SK-N-SH (cell line): Measurements from ENCODE around the gene PELI2. TPM values are rescaled to one million over a fixed set of nuclear protein-coding genes. Genes with fewer than 3 reads are reported as not detected.

Experiments
- CTCF ChIA-PET: fragments of 300-600, 350-600 bp; formaldehyde crosslinking; extraction: SDS; loops from one replicate; lab custom pipeline; 2021; lab: Yijun Ruan, JAX
- POLR2A ChIA-PET: fragments of 350-600 bp; sonication (Branson Sonifier 250); formaldehyde crosslinking; extraction: SDS; loops from one replicate; lab custom pipeline; 2020; ENCODE audit warnings: antibody characterized with exemption, inconsistent platforms; lab: Yijun Ruan, JAX
- DNase-seq: peaks from one replicate; pipeline ENCODE4 v3.0.0; 2012
- H2AFZ ChIP-seq: fragments of 200-600 bp; sonication (generic); 2 replicates; pipeline ENCODE4 v1.8.1; 2016; ENCODE audit warnings: antibody characterized with exemption, mild to moderate bottlenecking, low read depth
- H3F3A ChIP-seq: fragments of 200-600 bp; sonication (generic); replicated peaks from 2 replicates; pipeline ENCODE3; 2016; ENCODE audit warnings: antibody characterized with exemption, mild to moderate bottlenecking; ENCODE audit not compliant: insufficient read depth
- H3K27ac ChIP-seq, 2 experiments: fragments of 200-500 bp in 1 of 2; fragments of 200-600 bp in 1 of 2; sonication (Bioruptor generic) in 1 of 2; sonication (generic), shearing (Covaris generic) in 1 of 2; 2 replicates each; pipeline versions ENCODE4 v1.5.1 to v1.6.1; 2014 to 2016; ENCODE audit warnings: low read depth in 2 of 2, inconsistent platforms in 1 of 2, low read length in 1 of 2, mild to moderate bottlenecking in 1 of 2, mixed read lengths in 1 of 2
- H3K27me3 ChIP-seq: fragments of 200-600 bp; sonication (generic), shearing (Covaris generic); 2 replicates; pipeline ENCODE4 v1.6.1; 2016; ENCODE audit warnings: mixed run types; ENCODE audit not compliant: insufficient read depth
- H3K36me3 ChIP-seq, 2 experiments: fragments of 200-500 bp in 1 of 2; fragments of 200-600 bp in 1 of 2; sonication (Bioruptor generic) in 1 of 2; sonication (generic) in 1 of 2; replicated peaks in 1 of 2; 2 replicates each; pipeline versions ENCODE3 to v1.5.1; 2014 to 2016; ENCODE audit warnings: low read length in 1 of 2, mild to moderate bottlenecking in 1 of 2; ENCODE audit not compliant: insufficient read depth in 2 of 2, control insufficient read depth in 1 of 2
- H3K4me1 ChIP-seq, 2 experiments: fragments of 200-500 bp in 1 of 2; fragments of 200-600 bp in 1 of 2; sonication (Bioruptor generic) in 1 of 2; sonication (generic), shearing (Covaris generic) in 1 of 2; 2 replicates each; pipeline versions ENCODE4 v1.5.1 to v1.6.1; 2014 to 2016; ENCODE audit warnings: low read depth in 1 of 2, low read length in 1 of 2, mixed run types in 1 of 2; ENCODE audit not compliant: insufficient read depth in 2 of 2, control insufficient read depth in 1 of 2
- H3K4me2 ChIP-seq: fragments of 200-600 bp; sonication (generic), shearing (Covaris generic); 2 replicates; pipeline ENCODE4 v1.6.1; 2017; ENCODE audit warnings: mixed run types
- H3K4me3 ChIP-seq, 2 experiments: fragments of 200-500 bp in 1 of 2; fragments of 200-600 bp in 1 of 2; sonication (Bioruptor generic) in 1 of 2; sonication (generic), shearing (Covaris generic) in 1 of 2; 2 replicates each; pipeline versions ENCODE4 v1.5.1 to v1.8.1; 2014 to 2016; ENCODE audit warnings: low read depth in 2 of 2, inconsistent platforms in 1 of 2, low read length in 1 of 2, mild to moderate bottlenecking in 1 of 2, mixed read lengths in 1 of 2, moderate library complexity in 1 of 2
- H3K79me2 ChIP-seq: fragments of 200-600 bp; sonication (generic); 2 replicates; pipeline ENCODE4 v1.8.1; 2017; ENCODE audit warnings: mild to moderate bottlenecking; ENCODE audit not compliant: insufficient read depth
- H3K9ac ChIP-seq: fragments of 200-600 bp; sonication (generic); 2 replicates; pipeline ENCODE4 v1.6.1; 2017; ENCODE audit warnings: mixed run types
- H3K9me2 ChIP-seq: fragments of 200-600 bp; sonication (generic); 2 replicates; pipeline ENCODE4 v1.6.1; 2017; ENCODE audit warnings: mixed run types
- H3K9me3 ChIP-seq: fragments of 200-600 bp; sonication (generic); 2 replicates; pipeline ENCODE4 v1.6.1; 2017; ENCODE audit warnings: mixed run types, mild to moderate bottlenecking, moderate library complexity
- H4K20me1 ChIP-seq: fragments of 200-600 bp; sonication (generic); 2 replicates; pipeline ENCODE4 v1.6.1; 2017; ENCODE audit warnings: mild to moderate bottlenecking, mixed run types; ENCODE audit not compliant: insufficient read depth
- CHD2 ChIP-seq: fragments of 150-350 bp; IDR thresholded peaks from 2 replicates; pipeline ENCODE4 v1.6.1; 2018; ENCODE audit warnings: low read length; ENCODE audit not compliant: partially characterized antibody
- EP300 ChIP-seq, 2 experiments: IDR thresholded peaks; 2 replicates each; pipeline versions ENCODE4 v1.4.0 to v1.6.1; 2012; ENCODE audit warnings: borderline replicate concordance in 1 of 2, low read depth in 1 of 2, low read length in 1 of 2
- EZH2phosphoT487 ChIP-seq: fragments of 200-600 bp; sonication (generic); IDR thresholded peaks from 2 replicates; pipeline ENCODE4 v1.6.1; 2017; ENCODE audit warnings: low read depth, mixed run types, mild to moderate bottlenecking, antibody characterized with exemption, moderate library complexity, borderline replicate concordance
- FOSL2 ChIP-seq: IDR thresholded peaks from 2 replicates; pipeline ENCODE4 v1.4.0; 2012; ENCODE audit warnings: low read depth, mild to moderate bottlenecking, moderate library complexity, borderline replicate concordance
- FOXJ3 ChIP-seq: sonication (generic); formaldehyde crosslinking; IDR thresholded peaks from 2 replicates; pipeline ENCODE4 v1.5.1; 2020; ENCODE audit warnings: mild to moderate bottlenecking, missing genetic modification reagents
- GABPA ChIP-seq: IDR thresholded peaks from 2 replicates; pipeline ENCODE4 v1.4.0; 2012; ENCODE audit warnings: low read depth, mild to moderate bottlenecking
- JUND ChIP-seq: IDR thresholded peaks from 2 replicates; pipeline ENCODE4 v1.4.0; 2012
- MAX ChIP-seq: IDR thresholded peaks from 2 replicates; pipeline ENCODE4 v1.4.0; 2012; ENCODE audit warnings: low read depth
- MEF2A ChIP-seq: IDR thresholded peaks from 2 replicates; pipeline ENCODE4 v1.4.0; 2012; ENCODE audit warnings: low read depth, borderline replicate concordance
- NRF1 ChIP-seq: IDR thresholded peaks from 2 replicates; pipeline ENCODE4 v1.6.1; 2012; ENCODE audit warnings: low read depth, mild to moderate bottlenecking, low read length
- RAD21 ChIP-seq: IDR thresholded peaks from 2 replicates; pipeline ENCODE4 v1.6.1; 2012; ENCODE audit warnings: mild to moderate bottlenecking, low read length
- SMC3 ChIP-seq: IDR thresholded peaks from 2 replicates; pipeline ENCODE4 v1.6.1; 2012; ENCODE audit warnings: low read depth, low read length, improper control_type of control experiment
- WGBS: methylation state at CpG from one replicate; pipeline ENCODE4 v1.1.6; 2017; ENCODE audit warnings: low lambda C conversion rate; 5-methylcytosine and 5-hydroxymethylcytosine counted together
- polyA plus RNA-seq, 3 experiments: library from polyadenylated mRNA; depleted of rRNA; stranded (reverse); fragments of >200 nt; gene quantifications; 2 replicates each; pipeline ENCODE4 v1.2.3, GENCODE V29; 2012
- TF ChIP-seq, protein P1 (sequence below): fragments of 150-350 bp; IDR thresholded peaks from 2 replicates; pipeline ENCODE4 v1.6.1; 2016; ENCODE audit warnings: mild to moderate bottlenecking, low read depth, low read length
- TF ChIP-seq, protein P2 (sequence below): fragments of 200-600 bp; sonication (generic); IDR thresholded peaks from 2 replicates; pipeline ENCODE4 v1.6.1; 2017; ENCODE audit warnings: antibody characterized with exemption, mild to moderate bottlenecking, moderate library complexity
- TF ChIP-seq, protein P3 (sequence below): IDR thresholded peaks from 2 replicates; pipeline ENCODE4; 2012
- TF ChIP-seq, protein P4 (sequence below): IDR thresholded peaks from 2 replicates; pipeline ENCODE4 v1.4.0; 2012; ENCODE audit warnings: low read depth, borderline replicate concordance
- TF ChIP-seq, protein P5 (sequence below): IDR thresholded peaks from 2 replicates; pipeline ENCODE4 v1.4.0; 2012; ENCODE audit warnings: low read depth, borderline replicate concordance

The PELI2 gene
- polyA plus RNA-seq, 1 of the 3 experiments (the other 2 are of a cell fraction), result not detected

DNA sequence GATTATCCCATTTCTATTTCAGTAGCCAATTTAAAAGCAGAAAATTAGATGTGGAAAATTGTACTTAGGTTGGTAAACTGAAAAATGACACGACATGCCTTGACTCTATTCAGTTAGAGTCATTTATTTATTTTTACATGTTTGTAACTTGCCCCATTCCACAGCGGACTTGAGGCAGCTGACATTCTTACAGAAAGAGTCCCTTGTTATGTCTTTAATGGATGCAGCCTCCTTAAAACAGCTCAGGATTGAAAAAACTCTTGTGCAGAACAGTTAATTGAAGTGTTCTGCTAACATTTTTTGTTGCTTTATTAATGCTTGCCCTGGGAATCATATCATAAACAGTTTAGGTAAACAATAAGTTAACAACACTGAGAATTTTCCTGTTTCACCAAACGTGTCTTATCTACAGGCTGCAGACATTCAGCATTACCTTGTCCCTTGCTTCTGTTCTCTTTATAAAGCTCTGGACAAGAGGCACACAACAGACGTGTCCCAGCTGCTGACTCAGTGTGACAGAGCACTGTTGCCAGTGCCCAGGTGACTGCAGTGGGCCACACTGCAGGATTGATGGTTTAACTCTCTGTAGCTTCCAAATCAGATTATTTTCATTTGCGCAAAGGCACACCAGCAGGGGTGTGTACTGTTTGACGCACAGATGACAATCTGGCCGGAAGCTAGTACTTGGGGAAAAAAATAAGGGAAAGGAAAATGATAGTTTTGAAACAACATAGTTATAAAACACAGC lies 101.6 kb downstream of the PELI2 start:
- Histone ChIP-seq H3F3A (no peaks in the 10 kb centered on the region), H3K27ac (no peak overlapping the region), H3K9ac (no peak overlapping the region), H4K20me1 (no peaks in the 10 kb centered on the region), H3K9me2 (no peaks in the 10 kb centered on the region), H3K4me2 (no peak overlapping the region), H3K9me3 (no peaks in the 10 kb centered on the region), H3K4me3 (no peak overlapping the region), H2AFZ (no peak overlapping the region), H3K79me2 (no peaks in the 10 kb centered on the region), H3K4me1 (no peaks in the 10 kb centered on the region; a peak in 1 of 4 replicates), H3K36me3 (no peaks in the 10 kb centered on the region), H3K27me3 (peaks cover 51% of the 10 kb centered on the region)
- ChIA-PET CTCF (interaction anchor here (1.0 kb wide), 1 partner anchor 120 kb away, joined by 3 read pairs; no protein-coding TSS in a partner anchor), POLR2A (no interaction called here)
- 8% methylated on average over 7 of the region's 7 CpGs for WGBS
- no peak for DNase-seq
- TF ChIP-seq, protein P1, sequence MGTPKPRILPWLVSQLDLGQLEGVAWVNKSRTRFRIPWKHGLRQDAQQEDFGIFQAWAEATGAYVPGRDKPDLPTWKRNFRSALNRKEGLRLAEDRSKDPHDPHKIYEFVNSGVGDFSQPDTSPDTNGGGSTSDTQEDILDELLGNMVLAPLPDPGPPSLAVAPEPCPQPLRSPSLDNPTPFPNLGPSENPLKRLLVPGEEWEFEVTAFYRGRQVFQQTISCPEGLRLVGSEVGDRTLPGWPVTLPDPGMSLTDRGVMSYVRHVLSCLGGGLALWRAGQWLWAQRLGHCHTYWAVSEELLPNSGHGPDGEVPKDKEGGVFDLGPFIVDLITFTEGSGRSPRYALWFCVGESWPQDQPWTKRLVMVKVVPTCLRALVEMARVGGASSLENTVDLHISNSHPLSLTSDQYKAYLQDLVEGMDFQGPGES, result no peak
- TF ChIP-seq CHD2 (no peak), SMC3 (no peak), NRF1 (no peak), JUND (no peak), GABPA (no peak), EP300 (IDR thresholded peaks at IDR 0.05; ENCODE audit: borderline replicate concordance in 1 of 2, low read depth in 1 of 2, low read length in 1 of 2) (no peak), RAD21 (no peak), FOSL2 (no peak), MAX (no peak), EZH2phosphoT487 (no peak), FOXJ3 (CRISPR knock-in tag) (no peak), MEF2A (no peak)
- TF ChIP-seq, protein P2, sequence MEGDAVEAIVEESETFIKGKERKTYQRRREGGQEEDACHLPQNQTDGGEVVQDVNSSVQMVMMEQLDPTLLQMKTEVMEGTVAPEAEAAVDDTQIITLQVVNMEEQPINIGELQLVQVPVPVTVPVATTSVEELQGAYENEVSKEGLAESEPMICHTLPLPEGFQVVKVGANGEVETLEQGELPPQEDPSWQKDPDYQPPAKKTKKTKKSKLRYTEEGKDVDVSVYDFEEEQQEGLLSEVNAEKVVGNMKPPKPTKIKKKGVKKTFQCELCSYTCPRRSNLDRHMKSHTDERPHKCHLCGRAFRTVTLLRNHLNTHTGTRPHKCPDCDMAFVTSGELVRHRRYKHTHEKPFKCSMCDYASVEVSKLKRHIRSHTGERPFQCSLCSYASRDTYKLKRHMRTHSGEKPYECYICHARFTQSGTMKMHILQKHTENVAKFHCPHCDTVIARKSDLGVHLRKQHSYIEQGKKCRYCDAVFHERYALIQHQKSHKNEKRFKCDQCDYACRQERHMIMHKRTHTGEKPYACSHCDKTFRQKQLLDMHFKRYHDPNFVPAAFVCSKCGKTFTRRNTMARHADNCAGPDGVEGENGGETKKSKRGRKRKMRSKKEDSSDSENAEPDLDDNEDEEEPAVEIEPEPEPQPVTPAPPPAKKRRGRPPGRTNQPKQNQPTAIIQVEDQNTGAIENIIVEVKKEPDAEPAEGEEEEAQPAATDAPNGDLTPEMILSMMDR, result no peak
- TF ChIP-seq, protein P3, sequence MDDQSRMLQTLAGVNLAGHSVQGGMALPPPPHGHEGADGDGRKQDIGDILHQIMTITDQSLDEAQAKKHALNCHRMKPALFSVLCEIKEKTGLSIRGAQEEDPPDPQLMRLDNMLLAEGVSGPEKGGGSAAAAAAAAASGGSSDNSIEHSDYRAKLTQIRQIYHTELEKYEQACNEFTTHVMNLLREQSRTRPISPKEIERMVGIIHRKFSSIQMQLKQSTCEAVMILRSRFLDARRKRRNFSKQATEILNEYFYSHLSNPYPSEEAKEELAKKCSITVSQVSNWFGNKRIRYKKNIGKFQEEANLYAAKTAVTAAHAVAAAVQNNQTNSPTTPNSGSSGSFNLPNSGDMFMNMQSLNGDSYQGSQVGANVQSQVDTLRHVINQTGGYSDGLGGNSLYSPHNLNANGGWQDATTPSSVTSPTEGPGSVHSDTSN, result no peak
- TF ChIP-seq, protein P4, sequence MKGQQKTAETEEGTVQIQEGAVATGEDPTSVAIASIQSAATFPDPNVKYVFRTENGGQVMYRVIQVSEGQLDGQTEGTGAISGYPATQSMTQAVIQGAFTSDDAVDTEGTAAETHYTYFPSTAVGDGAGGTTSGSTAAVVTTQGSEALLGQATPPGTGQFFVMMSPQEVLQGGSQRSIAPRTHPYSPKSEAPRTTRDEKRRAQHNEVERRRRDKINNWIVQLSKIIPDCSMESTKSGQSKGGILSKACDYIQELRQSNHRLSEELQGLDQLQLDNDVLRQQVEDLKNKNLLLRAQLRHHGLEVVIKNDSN, result no peak
- TF ChIP-seq, protein P5, sequence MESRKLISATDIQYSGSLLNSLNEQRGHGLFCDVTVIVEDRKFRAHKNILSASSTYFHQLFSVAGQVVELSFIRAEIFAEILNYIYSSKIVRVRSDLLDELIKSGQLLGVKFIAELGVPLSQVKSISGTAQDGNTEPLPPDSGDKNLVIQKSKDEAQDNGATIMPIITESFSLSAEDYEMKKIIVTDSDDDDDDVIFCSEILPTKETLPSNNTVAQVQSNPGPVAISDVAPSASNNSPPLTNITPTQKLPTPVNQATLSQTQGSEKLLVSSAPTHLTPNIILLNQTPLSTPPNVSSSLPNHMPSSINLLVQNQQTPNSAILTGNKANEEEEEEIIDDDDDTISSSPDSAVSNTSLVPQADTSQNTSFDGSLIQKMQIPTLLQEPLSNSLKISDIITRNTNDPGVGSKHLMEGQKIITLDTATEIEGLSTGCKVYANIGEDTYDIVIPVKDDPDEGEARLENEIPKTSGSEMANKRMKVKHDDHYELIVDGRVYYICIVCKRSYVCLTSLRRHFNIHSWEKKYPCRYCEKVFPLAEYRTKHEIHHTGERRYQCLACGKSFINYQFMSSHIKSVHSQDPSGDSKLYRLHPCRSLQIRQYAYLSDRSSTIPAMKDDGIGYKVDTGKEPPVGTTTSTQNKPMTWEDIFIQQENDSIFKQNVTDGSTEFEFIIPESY, result no peak
